Activated naive CD8-positive, alpha-beta T cell treated with anti-CD3 and anti-CD28 coated beads, Interleukin-2, amount 50 U/mL, for 24 hours (primary cell): ENCODE results near the gene MTSS2.
"Not testable (repeated sequence)": the region's sequence is repeated elsewhere in the genome, so short reads cannot be mapped to it uniquely, and the experiment has no call there.

Experiments
- ATAC-seq: fragments of 150-1000 bp; cut with Tn5 transposase; one replicate; pipeline ENCODE4 v1.10.0; 2021
- DNase-seq: peaks from one replicate; pipeline ENCODE4 v3.0.0; 2021
- H3K27ac Mint-ChIP-seq: one replicate; pipeline ENCODE4 v1.8.0; 2021; ENCODE audit warnings: mild to moderate bottlenecking, mixed read lengths
- H3K27me3 Mint-ChIP-seq: one replicate; pipeline ENCODE4 v1.8.0; 2021; ENCODE audit warnings: mixed read lengths
- H3K36me3 Mint-ChIP-seq: one replicate; pipeline ENCODE4 v1.8.0; 2021; ENCODE audit warnings: low read depth, mixed read lengths
- H3K4me1 Mint-ChIP-seq: one replicate; pipeline ENCODE4 v1.8.0; 2021; ENCODE audit warnings: mixed read lengths
- H3K4me3 Mint-ChIP-seq: one replicate; pipeline ENCODE4 v1.8.0; 2021; ENCODE audit warnings: mild to moderate bottlenecking, moderate library complexity, mixed read lengths
- H3K9me3 Mint-ChIP-seq: one replicate; pipeline ENCODE4 v1.8.0; 2021; ENCODE audit warnings: mixed read lengths

The MTSS2 gene

DNA sequence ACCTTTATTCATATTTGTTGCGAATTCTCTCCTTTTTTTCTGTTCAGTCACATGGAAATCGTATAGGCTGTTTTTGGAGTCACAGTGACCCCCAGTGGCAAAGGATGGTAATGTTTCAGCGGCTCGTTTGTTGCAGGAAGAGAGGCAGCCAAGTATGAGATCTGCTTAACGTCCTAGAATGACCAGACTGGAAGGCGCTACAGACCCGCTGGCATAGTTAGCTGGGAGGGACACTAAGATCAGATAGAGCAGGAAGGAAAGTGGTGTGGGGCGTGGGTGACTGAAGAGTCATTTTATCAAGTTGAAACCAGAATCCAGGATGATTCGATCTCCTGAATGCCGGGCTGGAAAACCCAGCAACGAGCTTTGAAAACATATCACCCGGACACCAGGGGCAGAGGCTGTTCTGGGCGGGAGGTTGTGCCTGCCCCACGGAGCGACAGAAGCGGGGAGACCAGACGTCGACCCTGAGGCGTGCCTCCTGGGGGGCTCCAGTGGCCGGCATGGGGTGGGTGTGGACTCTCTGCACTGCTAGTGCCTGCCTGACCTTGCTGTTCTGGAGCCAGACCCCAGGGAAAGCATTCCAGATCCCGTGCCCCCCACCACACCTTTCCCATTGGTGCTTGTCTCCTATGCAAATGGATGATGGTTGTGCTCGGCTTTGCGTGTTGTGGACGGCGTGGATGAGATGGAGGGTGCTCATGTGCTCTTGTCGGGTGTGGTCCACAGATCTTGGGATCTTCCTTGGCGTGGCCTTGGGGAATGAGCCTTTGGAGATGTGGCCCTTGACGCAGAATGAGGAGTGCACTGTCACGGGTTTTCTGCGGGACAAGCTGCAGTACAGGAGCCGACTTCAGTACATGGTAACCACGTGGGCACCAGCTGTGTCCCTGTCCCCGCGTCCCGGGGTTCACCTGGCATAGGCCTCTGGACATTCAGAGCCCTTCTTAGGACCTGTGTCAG is 31.8 kb downstream of the MTSS2 start:
- no peak overlapping the region for H3K27ac Mint-ChIP-seq
- H3K4me1 Mint-ChIP-seq: peaks cover 5% of the 10 kb centered on the region
- DNase-seq (peak; percentile 83), ATAC-seq (peak; percentile 72)
- peak overlapping the region; percentile 34 for H3K4me3 Mint-ChIP-seq
- peaks cover 2% of the 10 kb centered on the region for H3K27me3 Mint-ChIP-seq
- H3K9me3 Mint-ChIP-seq: no peaks in the 10 kb centered on the region
- no peaks in the 10 kb centered on the region for H3K36me3 Mint-ChIP-seq

DNA sequence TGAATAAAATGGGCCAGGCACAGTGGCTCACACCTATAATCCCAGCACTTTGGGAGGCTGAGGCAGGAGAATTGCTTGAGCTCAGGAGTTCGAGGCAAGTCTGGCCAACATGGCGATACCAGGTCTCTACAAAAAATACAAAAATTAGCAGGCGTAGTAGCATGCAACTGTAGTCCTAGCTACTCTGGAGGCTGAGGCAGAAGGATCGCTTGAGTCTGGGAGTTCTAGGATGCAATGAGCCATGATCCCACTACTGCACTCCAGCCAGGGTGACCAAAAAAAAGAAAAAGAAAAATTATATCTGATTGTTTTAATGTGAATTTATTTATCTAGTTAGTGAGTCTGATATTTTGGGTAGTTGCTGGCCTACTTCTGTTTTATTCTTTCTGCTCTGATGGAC is 32.4 kb downstream of the MTSS2 start:
- Mint-ChIP-seq H3K4me1 (peaks cover 5% of the 10 kb centered on the region), H3K27me3 (peaks cover 2% of the 10 kb centered on the region), H3K4me3 (no peak overlapping the region), H3K36me3 (no peaks in the 10 kb centered on the region), H3K27ac (no peak overlapping the region), H3K9me3 (no peaks in the 10 kb centered on the region)
- ATAC-seq: no peak
- DNase-seq: no peak

DNA sequence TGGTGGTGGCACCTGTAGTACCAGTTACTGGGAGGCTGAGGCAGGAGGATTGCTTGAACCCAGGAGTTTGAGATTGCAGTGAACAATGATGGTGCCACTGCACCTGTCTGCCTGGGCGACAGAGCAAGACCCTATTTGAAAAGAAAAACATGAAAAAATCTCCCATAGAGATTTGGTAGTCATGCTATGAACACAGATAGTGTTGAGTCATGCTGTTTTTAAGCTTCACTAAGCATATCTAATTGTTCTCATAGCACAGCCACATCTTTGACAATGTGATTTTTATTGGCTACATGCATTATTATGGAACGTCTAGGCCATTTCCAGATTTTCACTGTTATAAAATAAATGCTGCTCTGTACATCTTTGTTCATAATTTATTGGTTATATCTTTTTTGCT is 33.5 kb downstream of the MTSS2 start:
- Mint-ChIP-seq H3K36me3 (no peaks in the 10 kb centered on the region), H3K4me3 (no peak overlapping the region), H3K27me3 (peaks cover 2% of the 10 kb centered on the region), H3K4me1 (peaks cover 5% of the 10 kb centered on the region), H3K9me3 (no peaks in the 10 kb centered on the region), H3K27ac (no peak overlapping the region)
- no peak for ATAC-seq
- no peak for DNase-seq

DNA sequence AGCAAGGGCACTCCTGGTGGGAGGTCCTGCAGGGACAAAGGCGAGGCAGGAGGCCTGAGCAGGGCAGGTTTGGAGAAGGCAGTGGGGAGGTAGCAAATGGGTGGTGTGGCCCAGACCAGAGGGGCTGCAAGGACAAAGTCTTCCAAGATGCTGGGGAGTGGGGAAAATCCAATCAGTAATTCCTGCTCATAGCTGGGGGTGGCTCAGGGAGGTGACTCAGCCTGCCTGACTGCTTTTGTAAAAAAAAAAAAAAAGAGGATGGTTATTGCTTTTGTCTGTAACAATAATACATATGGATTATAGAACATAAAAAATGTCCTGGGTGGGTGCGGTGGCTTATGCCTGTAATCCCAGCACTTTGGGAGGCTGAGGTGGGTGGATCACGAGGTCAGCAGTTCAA is 34.3 kb downstream of the MTSS2 start:
- Mint-ChIP-seq H3K4me3 (no peak overlapping the region), H3K4me1 (peaks cover 5% of the 10 kb centered on the region), H3K27ac (no peak overlapping the region)

DNA sequence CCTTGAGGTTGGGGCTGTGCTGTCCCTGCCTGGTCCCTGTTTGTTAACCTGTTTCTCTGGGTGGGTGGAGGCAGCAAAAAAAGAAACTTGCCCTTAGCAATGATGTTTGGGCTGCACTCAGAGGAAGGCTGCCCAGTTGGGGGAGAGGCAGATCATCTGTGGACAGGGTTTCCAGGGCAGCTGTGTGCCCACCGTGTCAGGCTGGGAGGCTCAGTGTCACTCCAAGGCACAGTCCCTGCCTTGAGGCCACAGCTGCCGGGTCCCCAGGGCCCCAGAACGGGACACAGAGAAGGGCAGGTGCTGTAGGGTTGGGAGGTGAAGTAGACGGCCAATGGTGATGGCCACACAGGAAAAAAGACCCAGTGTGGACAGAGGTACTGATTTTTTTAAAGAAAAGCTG is 35.6 kb downstream of the MTSS2 start:
- Mint-ChIP-seq H3K27me3 (peaks cover 2% of the 10 kb centered on the region), H3K4me3 (no peak overlapping the region), H3K4me1 (peaks cover 5% of the 10 kb centered on the region), H3K36me3 (no peaks in the 10 kb centered on the region), H3K27ac (no peak overlapping the region), H3K9me3 (no peaks in the 10 kb centered on the region)
- DNase-seq (no peak), ATAC-seq (no peak)

More for the DNA sequence above, 34.3 kb downstream of the MTSS2 start:
- ATAC-seq: no peak
- H3K9me3 Mint-ChIP-seq: no peaks in the 10 kb centered on the region
- no peaks in the 10 kb centered on the region for H3K36me3 Mint-ChIP-seq
- DNase-seq: no peak
- peaks cover 2% of the 10 kb centered on the region for H3K27me3 Mint-ChIP-seq

GRCh38 chr16:70649300-70649699 is 36.6 kb downstream of the MTSS2 start:
- ATAC-seq (no peak), DNase-seq (no peak)
- Mint-ChIP-seq H3K36me3 (no peaks in the 10 kb centered on the region), H3K4me1 (peaks cover 5% of the 10 kb centered on the region), H3K4me3 (no peak overlapping the region), H3K27me3 (peaks cover 2% of the 10 kb centered on the region), H3K27ac (no peak overlapping the region), H3K9me3 (no peaks in the 10 kb centered on the region)

DNA sequence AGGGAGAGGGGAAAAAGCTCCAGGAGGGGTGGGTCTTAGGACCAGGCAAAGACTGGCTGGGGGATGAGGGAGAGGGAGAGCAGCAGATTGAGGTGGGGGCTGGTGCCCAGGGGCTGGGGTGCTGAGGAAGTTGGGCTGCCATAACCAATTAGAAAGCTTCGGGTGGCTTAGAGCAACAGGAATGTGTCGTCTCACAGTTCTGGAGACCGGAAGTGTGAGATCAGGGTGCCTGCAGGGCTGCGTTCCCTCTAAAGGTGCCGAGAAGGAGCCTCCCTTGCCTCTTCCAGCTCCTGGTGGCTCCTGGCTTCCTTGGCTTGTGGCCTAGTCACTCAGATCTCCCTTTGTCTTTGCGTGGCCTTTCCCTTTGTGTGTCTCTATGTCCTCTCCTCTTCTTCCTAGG is 37.2 kb downstream of the MTSS2 start:
- no peaks in the 10 kb centered on the region for H3K9me3 Mint-ChIP-seq
- H3K4me3 Mint-ChIP-seq: no peak overlapping the region
- H3K36me3 Mint-ChIP-seq: no peaks in the 10 kb centered on the region
- no peak for DNase-seq
- H3K4me1 Mint-ChIP-seq: peaks cover under 1% of the 10 kb centered on the region
- H3K27me3 Mint-ChIP-seq: no peaks in the 10 kb centered on the region
- H3K27ac Mint-ChIP-seq: no peak overlapping the region
- no peak for ATAC-seq

DNA sequence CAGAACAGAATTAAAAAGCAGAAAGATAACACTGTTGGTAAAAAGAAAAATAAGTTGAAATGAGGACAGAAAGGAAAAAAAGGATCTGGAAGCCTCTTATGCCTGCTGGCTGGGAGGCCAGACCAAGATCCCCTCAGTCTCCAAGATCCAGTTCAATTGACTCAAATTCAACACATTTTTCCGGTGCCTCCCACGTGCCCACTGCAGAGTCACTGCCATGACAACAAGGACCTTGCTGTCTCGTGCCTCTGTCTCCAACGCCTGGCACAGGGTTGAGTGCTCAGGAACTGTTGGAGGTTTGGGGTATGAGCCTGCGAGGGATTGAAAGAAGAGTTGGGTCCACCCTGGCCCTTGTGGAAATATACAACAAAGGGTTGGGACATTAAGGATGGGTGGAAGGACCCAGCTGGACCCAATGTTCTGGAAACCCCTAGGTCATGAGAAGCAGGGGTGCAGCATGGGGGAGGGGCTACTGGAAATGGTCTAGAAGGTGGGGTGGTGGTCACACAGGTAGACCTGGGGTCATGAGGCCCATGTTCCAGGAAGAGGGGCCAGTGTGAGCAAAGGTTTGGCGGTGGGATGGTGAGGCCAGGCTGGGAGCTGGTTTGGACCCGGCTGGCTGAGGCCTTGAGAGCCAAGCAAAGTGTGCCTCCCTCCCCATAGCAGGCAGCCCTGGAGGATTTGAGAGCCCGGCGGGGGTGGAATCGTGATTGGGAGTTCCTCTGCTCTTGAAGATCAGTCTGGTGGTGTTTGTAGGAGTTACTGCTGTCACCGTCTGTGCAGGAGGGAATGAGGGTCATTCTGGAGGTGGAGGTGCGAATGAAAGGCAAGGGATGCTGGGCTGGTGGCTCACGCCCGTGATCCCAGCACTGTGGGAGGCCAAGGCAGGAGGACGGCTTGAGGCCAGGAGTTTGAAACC is 38.2 kb downstream of the MTSS2 start:
- Mint-ChIP-seq H3K4me3 (no peak overlapping the region), H3K27ac (no peak overlapping the region), H3K27me3 (peaks cover under 1% of the 10 kb centered on the region), H3K36me3 (no peaks in the 10 kb centered on the region), H3K4me1 (no peaks in the 10 kb centered on the region), H3K9me3 (no peaks in the 10 kb centered on the region)
- no peak for DNase-seq
- no peak for ATAC-seq

- H3K9me3 Mint-ChIP-seq: no peaks in the 10 kb centered on the region
- no peak for ATAC-seq
- no peaks in the 10 kb centered on the region for H3K4me1 Mint-ChIP-seq
- no peak for DNase-seq
- peaks cover 3% of the 10 kb centered on the region for H3K27me3 Mint-ChIP-seq
- no peak within 1 kb of the TSS for H3K27ac Mint-ChIP-seq
- no peaks in the 10 kb centered on the region for H3K36me3 Mint-ChIP-seq
- no peak within 1 kb of the TSS for H3K4me3 Mint-ChIP-seq
These were observed 39.3 kb downstream of the MTSS2 start, which contains the start of gene IL34 for GRCh38 chr16:70646260-70647241. Gene IL34, plus strand, starts transcription at chr16:70646559. Its CDS starts 389 bp downstream, at chr16:70646948.

- no peak overlapping the region for H3K27ac Mint-ChIP-seq
- no peaks in the 10 kb centered on the region for H3K36me3 Mint-ChIP-seq
- H3K27me3 Mint-ChIP-seq: peaks cover 3% of the 10 kb centered on the region
- no peaks in the 10 kb centered on the region for H3K4me1 Mint-ChIP-seq
- no peak overlapping the region for H3K4me3 Mint-ChIP-seq
- H3K9me3 Mint-ChIP-seq: no peaks in the 10 kb centered on the region
- ATAC-seq (no peak), DNase-seq (no peak)
These were observed 40.9 kb downstream of the MTSS2 start for GRCh38 chr16:70644763-70645597.

- not testable (repeated sequence) for H3K4me3 Mint-ChIP-seq, H3K27me3 Mint-ChIP-seq, H3K36me3 Mint-ChIP-seq
These were observed 42.6 kb downstream of the MTSS2 start for GRCh38 chr16:70643264-70643663.

DNA sequence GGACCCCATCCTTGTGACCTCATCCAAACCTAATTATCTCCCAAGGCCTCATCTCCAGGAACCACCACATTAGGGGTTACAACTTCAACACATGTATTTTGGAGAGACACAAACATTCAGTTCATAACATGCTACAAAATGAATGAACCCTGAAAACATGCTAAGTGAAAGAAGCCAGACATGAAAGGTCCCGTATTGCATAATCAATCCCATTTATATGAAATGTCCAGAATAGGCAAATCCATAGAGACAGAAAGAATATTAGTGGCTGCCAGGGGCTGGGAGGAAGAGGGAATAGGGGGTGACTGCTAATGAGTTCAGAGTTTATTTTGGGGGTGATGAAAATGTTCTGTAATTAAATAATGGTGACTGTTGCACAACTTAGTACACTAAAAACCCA is 43.2 kb downstream of the MTSS2 start:
- Mint-ChIP-seq H3K4me3 (no peak overlapping the region), H3K4me1 (no peaks in the 10 kb centered on the region), H3K27ac (no peak overlapping the region), H3K27me3 (peaks cover 3% of the 10 kb centered on the region), H3K36me3 (no peaks in the 10 kb centered on the region), H3K9me3 (no peaks in the 10 kb centered on the region)
- ATAC-seq: no peak
- no peak for DNase-seq

More at GRCh38 chr16:70643264-70643663, 42.6 kb downstream of the MTSS2 start:
- H3K9me3 Mint-ChIP-seq, DNase-seq, H3K4me1 Mint-ChIP-seq, H3K27ac Mint-ChIP-seq, ATAC-seq: not testable (repeated sequence)
